WTC11 (cell line): ENCODE measurements around the gene RTP2.

Experiments used
- CTCF ChIP-seq: fragments of 200-600 bp; IDR thresholded peaks from 2 replicates; pipeline ENCODE4 v1.8.0; 2022; ENCODE audit warnings: antibody characterized with exemption
- FOXK1 ChIP-seq: sonication (generic); formaldehyde crosslinking; IDR thresholded peaks from 2 replicates; pipeline ENCODE4 v1.8.0; 2022; ENCODE audit warnings: mild to moderate bottlenecking, moderate library complexity, missing genetic modification reagents

GRCh38 chr3:187662848-187663409 lies 39.4 kb downstream of the RTP2 start:
- no peak for TF ChIP-seq FOXK1 (CRISPR knock-in tag)
- no peak for TF ChIP-seq CTCF
